T-cell (primary cell): Measurements from ENCODE around the gene ZMYM4. TPM values are rescaled to one million over a fixed set of nuclear protein-coding genes. Genes with fewer than 3 reads are reported as not detected.

Experiments
- ATAC-seq, 4 experiments: fragments of 200-7000 bp in 3 of 4; fragments of 150-1000 bp in 1 of 4; cut with Tn5 transposase; replicated peaks in 1 of 4; 1 replicate in 3 of 4; 2 replicates in 1 of 4; pipeline ENCODE4 v1.10.0; 2021; ENCODE audit warnings: moderate library complexity in 3 of 4, mild to moderate bottlenecking in 2 of 4, moderate number of reproducible peaks in 1 of 4
- CTCF ChIA-PET, 2 donors: fragments of 300-600 bp; sonication (Branson Sonifier 250); formaldehyde crosslinking; loops; one replicate each; lab custom pipeline; 2022; ENCODE audit warnings: antibody characterized with exemption in 2 of 2; lab: Charles Lee
- POLR2A ChIA-PET, 2 donors: fragments of 300-600 bp; sonication (Branson Sonifier 250); formaldehyde crosslinking; loops; one replicate each; lab custom pipeline; 2022; ENCODE audit warnings: antibody characterized with exemption in 2 of 2; lab: Charles Lee
- DNase-seq, 35 experiments: peaks; one replicate each; pipeline versions ENCODE4 v3.0.0 to v3.0.0-alpha.2; 2013 to 2023
- H3K27ac ChIP-seq: one replicate; pipeline ENCODE4 v1.5.1; 2013; ENCODE audit warnings: low read length
- H3K27me3 ChIP-seq, 2 experiments: replicated peaks in 1 of 2; 1 replicate in 1 of 2; 2 replicates in 1 of 2; pipeline versions ENCODE4 v1.6.1 to v1.7.0; 2013; ENCODE audit warnings: low read length in 1 of 2, mixed read lengths in 1 of 2; ENCODE audit not compliant: control insufficient read depth in 2 of 2, insufficient read depth in 2 of 2; ENCODE audit errors: extremely low read depth in 1 of 2
- H3K36me3 ChIP-seq, 2 donors: 1 replicate in 1 of 2; 2 replicates in 1 of 2; pipeline versions ENCODE4 v1.6.1 to v1.7.0; 2013; ENCODE audit warnings: low read length in 1 of 2; ENCODE audit not compliant: control insufficient read depth in 2 of 2, insufficient read depth in 1 of 2; ENCODE audit errors: extremely low read depth in 1 of 2
- H3K4me1 ChIP-seq, 2 experiments: 1 replicate in 1 of 2; 2 replicates in 1 of 2; pipeline versions ENCODE4 v1.6.1 to v1.7.0; 2013; ENCODE audit warnings: low read length in 2 of 2, mixed read lengths in 1 of 2; ENCODE audit not compliant: insufficient read depth in 2 of 2, control insufficient read depth in 1 of 2; ENCODE audit errors: extremely low read depth in 1 of 2
- H3K4me3 ChIP-seq, 2 donors: 1 replicate in 1 of 2; 2 replicates in 1 of 2; pipeline versions ENCODE4 v1.5.1 to v1.7.0; 2013; ENCODE audit warnings: mild to moderate bottlenecking in 2 of 2, low read length in 1 of 2, moderate library complexity in 1 of 2; ENCODE audit not compliant: control insufficient read depth in 1 of 2; ENCODE audit errors: extremely low read depth in 1 of 2
- H3K9me3 ChIP-seq: 2 replicates; pipeline ENCODE4 v1.7.0; 2013
- H3K27ac Mint-ChIP-seq, 2 donors: one replicate each; pipeline ENCODE4 v1.8.0; 2020 to 2021; ENCODE audit warnings: mild to moderate bottlenecking in 2 of 2, mixed read lengths in 2 of 2
- H3K27me3 Mint-ChIP-seq, 2 donors: one replicate each; pipeline ENCODE4 v1.8.0; 2021 to 2022; ENCODE audit warnings: mixed read lengths in 2 of 2
- H3K36me3 Mint-ChIP-seq: one replicate; pipeline ENCODE4 v1.8.0; 2021; ENCODE audit warnings: mixed read lengths
- H3K4me1 Mint-ChIP-seq, 3 donors: one replicate each; pipeline ENCODE4 v1.8.0; 2020 to 2022; ENCODE audit warnings: mixed read lengths in 3 of 3, mild to moderate bottlenecking in 1 of 3
- H3K4me3 Mint-ChIP-seq, 3 donors: one replicate each; pipeline ENCODE4 v1.8.0; 2020 to 2022; ENCODE audit warnings: mild to moderate bottlenecking in 3 of 3, mixed read lengths in 3 of 3, moderate library complexity in 3 of 3
- H3K9me3 Mint-ChIP-seq, 3 donors: one replicate each; pipeline ENCODE4 v1.8.0; 2020 to 2022; ENCODE audit warnings: mixed read lengths in 3 of 3
- WGBS: methylation state at CpG from one replicate; pipeline ENCODE4 v1.1.5; 2013; ENCODE audit warnings: missing lambda C conversion rate; ENCODE audit not compliant: insufficient coverage; 5-methylcytosine and 5-hydroxymethylcytosine counted together
- total RNA-seq, 35 experiments: library from RNA in 6 of 35; stranded (reverse) in 6 of 35; fragments of 120-200 nt in 1 of 35; gene quantifications; one replicate each; pipeline versions ENCODE4 v1.2.1 to v1.2.4 and lab custom pipeline; 2013 to 2026

The ZMYM4 gene
- total RNA-seq, 5 donors from 2014 or later (not counting 1 experiment from before 2014, with no cell fraction given), result 28.7 to 41.7 (median 38.5) TPM

- Mint-ChIP-seq H3K9me3 (no peaks in the 10 kb centered on the region), H3K4me3 (no peak overlapping the region), H3K27me3 (peaks cover 5 to 18% of the 10 kb centered on the region in 2 donors), H3K27ac (no peak overlapping the region), H3K36me3 (no peaks in the 10 kb centered on the region), H3K4me1 (no peaks in the 10 kb centered on the region)
- Histone ChIP-seq H3K4me1 (no peaks in the 10 kb centered on the region), H3K36me3 (no peaks in the 10 kb centered on the region), H3K27ac (no peak overlapping the region), H3K27me3 (peaks cover 0 to 5% of the 10 kb centered on the region in 2 experiments), H3K4me3 (no peak overlapping the region), H3K9me3 (no peaks in the 10 kb centered on the region)
- DNase-seq (no peak), ATAC-seq (no peak)
- POLR2A ChIA-PET, result no interaction called here
- 69% methylated on average over 3 of the region's 4 CpGs for WGBS
- CTCF ChIA-PET, result no interaction called here
Measured at GRCh38 chr1:35255276-35255675, 13.2 kb upstream of the ZMYM4 start.

DNA sequence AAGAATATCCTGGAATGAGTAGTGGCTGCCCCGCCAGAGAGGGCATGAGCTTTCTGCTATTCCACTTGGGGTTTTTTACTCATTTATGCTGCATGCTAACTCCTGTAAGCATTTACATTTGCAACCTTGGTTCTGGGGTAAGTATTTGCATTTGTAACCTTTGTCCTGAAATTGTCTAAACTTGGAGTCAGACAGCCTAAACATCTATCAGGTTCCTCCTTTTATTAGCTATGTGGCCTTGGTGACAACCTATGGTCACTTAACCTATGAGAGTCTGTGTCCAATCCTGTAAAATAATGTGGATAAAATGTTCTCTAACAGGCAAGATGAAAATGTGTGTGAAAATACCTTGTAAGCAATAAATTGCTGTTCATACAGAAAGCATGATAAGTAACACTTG lies 8.9 kb upstream of the ZMYM4 start:
- Histone ChIP-seq H3K36me3 (no peaks in the 10 kb centered on the region), H3K4me3 (no peak overlapping the region), H3K27me3 (peaks cover 0 to 5% of the 10 kb centered on the region in 2 experiments), H3K27ac (no peak overlapping the region), H3K4me1 (no peaks in the 10 kb centered on the region), H3K9me3 (no peaks in the 10 kb centered on the region)
- ChIA-PET CTCF (no interaction called here), POLR2A (interaction anchor here in 1 of 2 donors (0.6 kb wide), 1 partner anchor 208 kb away, joined by 7 read pairs; no protein-coding TSS in a partner anchor)
- no CpG with 5 or more reads among the region's 1 CpG for WGBS
- Mint-ChIP-seq H3K36me3 (no peaks in the 10 kb centered on the region), H3K9me3 (no peaks in the 10 kb centered on the region), H3K27ac (no peak overlapping the region), H3K4me3 (no peak overlapping the region), H3K27me3 (peaks cover 12 to 13% of the 10 kb centered on the region in 2 donors), H3K4me1 (no peaks in the 10 kb centered on the region)
- ATAC-seq, result no peak
- no peak for DNase-seq

DNA sequence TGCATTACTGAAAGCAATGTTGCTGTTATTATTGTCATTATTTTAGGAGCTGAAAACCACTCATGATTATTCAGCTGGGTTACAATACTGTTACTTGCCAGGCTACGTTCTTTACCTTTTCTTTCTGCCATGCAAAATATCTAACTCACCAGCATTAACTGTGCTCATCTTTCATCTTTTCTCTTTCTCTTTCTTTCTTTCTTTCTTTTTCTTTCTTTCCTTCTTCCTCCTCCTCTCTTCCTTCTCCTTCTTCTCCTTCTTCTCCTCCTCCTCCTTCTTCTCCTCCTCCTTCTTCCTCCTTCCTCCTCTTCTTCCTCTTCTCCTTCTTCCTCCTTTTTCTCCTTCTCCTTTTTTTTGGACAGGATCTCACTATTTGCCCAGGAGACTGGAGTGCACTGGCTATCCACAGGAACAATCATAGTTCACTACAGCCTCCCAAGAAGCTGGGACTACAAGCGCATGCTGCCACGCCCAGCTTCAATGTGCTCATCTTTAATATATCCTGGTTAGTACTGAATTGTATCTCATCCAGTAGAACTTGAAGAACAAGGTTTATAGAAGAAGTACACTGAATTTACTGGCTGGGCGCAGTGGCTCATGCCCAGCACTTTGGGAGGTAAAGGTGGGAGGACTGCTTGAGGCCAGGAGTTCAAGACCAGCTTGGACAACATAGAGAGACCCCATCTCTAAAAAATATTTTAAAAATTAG lies 6.9 kb upstream of the ZMYM4 start:
- DNase-seq, result no peak
- no peaks in the 10 kb centered on the region for H3K4me1 ChIP-seq
- CTCF ChIA-PET, result interaction anchor here (0.6 to 0.7 kb wide), 3 partner anchors 90 to 525 kb away, joined by 3 read pairs; no protein-coding TSS in a partner anchor
- WGBS, result 100% methylated on average over 1 of the region's 4 CpGs
- no peak overlapping the region for H3K27ac ChIP-seq
- no peaks in the 10 kb centered on the region for H3K36me3 ChIP-seq
- no peaks in the 10 kb centered on the region for H3K9me3 ChIP-seq
- no peak overlapping the region for H3K4me3 ChIP-seq
- Mint-ChIP-seq H3K9me3 (no peaks in the 10 kb centered on the region), H3K27ac (no peak overlapping the region), H3K4me1 (no peaks in the 10 kb centered on the region), H3K36me3 (no peaks in the 10 kb centered on the region), H3K27me3 (peaks cover 16% of the 10 kb centered on the region in 2 donors), H3K4me3 (no peak overlapping the region)
- POLR2A ChIA-PET, result interaction anchor here in 1 of 2 donors (0.5 kb wide), 1 partner anchor 83 kb away, joined by 3 read pairs; no protein-coding TSS in a partner anchor
- ATAC-seq, result no peak
- peaks cover 0 to 5% of the 10 kb centered on the region in 2 experiments for H3K27me3 ChIP-seq

DNA sequence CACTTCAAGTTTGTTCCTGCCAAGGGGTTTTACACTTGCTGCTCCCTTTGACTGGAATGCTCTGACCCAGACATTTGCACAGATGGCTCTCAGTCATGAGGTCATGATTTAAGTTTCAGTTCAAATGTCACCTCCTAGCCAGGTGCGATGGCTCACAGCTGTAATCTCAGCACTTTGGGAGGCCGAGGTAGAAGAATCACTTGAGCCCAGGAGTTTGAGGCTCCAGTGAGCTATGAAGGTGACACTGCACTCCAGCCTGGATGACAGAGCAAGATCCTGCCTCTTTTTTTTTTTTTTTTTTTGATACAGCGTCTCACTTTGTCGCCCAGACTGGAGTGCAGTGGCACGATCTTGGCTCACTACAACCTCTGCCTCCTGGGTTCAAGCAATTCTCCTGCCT lies 4.5 kb upstream of the ZMYM4 start:
- H3K4me1 Mint-ChIP-seq, result peaks cover 5 to 7% (median 5%) of the 10 kb centered on the region in 3 donors
- DNase-seq (no peak), ATAC-seq (no peak)
- no peak overlapping the region for H3K4me3 ChIP-seq
- H3K9me3 Mint-ChIP-seq, result peaks cover 0 to 5% (median 0%) of the 10 kb centered on the region in 3 donors
- POLR2A ChIA-PET, result interaction anchor here in 1 of 2 donors (0.7 kb wide), 1 partner anchor 93 kb away, joined by 5 read pairs; no protein-coding TSS in a partner anchor
- H3K4me1 ChIP-seq, result peaks cover 4% of the 10 kb centered on the region in 2 experiments
- H3K4me3 Mint-ChIP-seq, result no peak overlapping the region
- no peaks in the 10 kb centered on the region for H3K36me3 Mint-ChIP-seq
- H3K27ac Mint-ChIP-seq, result no peak overlapping the region
- WGBS, result 94% methylated on average over 2 of the region's 5 CpGs
- H3K27me3 Mint-ChIP-seq, result peaks cover 16% of the 10 kb centered on the region in 2 donors
- H3K27ac ChIP-seq, result no peak overlapping the region
- no peaks in the 10 kb centered on the region for H3K9me3 ChIP-seq
- H3K36me3 ChIP-seq, result no peaks in the 10 kb centered on the region
- H3K27me3 ChIP-seq, result peaks cover 0 to 3% of the 10 kb centered on the region in 2 experiments
- CTCF ChIA-PET, result interaction anchor here in 1 of 2 donors (0.7 kb wide), 1 partner anchor 219 kb away, joined by 4 read pairs; no protein-coding TSS in a partner anchor

DNA sequence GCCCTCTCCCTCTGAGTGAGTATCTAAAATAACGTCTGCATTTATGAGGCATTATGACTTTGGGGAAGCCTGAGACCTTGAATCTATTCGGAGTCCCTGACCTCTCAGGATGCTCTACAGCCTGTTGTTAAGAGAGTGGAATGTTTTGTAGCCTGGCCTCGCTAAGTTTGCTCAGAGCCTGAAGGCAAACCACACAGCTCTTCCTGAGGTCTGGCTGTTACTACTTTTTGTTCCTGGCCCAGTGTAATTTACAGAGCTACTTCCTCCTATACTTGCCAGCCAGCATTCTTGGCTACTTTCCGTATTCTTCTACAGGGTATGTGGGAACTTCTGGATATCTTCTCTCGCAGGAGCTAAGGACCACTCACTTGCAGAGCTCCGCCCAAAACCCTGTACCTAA lies 3.6 kb upstream of the ZMYM4 start:
- no peaks in the 10 kb centered on the region for H3K36me3 Mint-ChIP-seq
- no peak overlapping the region for H3K4me3 Mint-ChIP-seq
- Histone ChIP-seq H3K27ac (no peak overlapping the region), H3K4me3 (no peak overlapping the region), H3K4me1 (peaks cover 7 to 9% of the 10 kb centered on the region in 2 experiments), H3K9me3 (no peaks in the 10 kb centered on the region), H3K27me3 (peaks cover 0 to 3% of the 10 kb centered on the region in 2 experiments), H3K36me3 (no peaks in the 10 kb centered on the region)
- ATAC-seq (no peak), DNase-seq (no peak)
- ChIA-PET POLR2A (no interaction called here), CTCF (interaction anchor here in 1 of 2 donors (0.6 kb wide), 1 partner anchor 1764 kb away, joined by 7 read pairs; no protein-coding TSS in a partner anchor)
- peaks cover 0 to 5% (median 0%) of the 10 kb centered on the region in 3 donors for H3K9me3 Mint-ChIP-seq
- WGBS, result 55% methylated on average over 2 of the region's 6 CpGs
- H3K4me1 Mint-ChIP-seq, result peaks cover 9 to 12% (median 11%) of the 10 kb centered on the region in 3 donors
- H3K27me3 Mint-ChIP-seq, result peaks cover 16% of the 10 kb centered on the region in 2 donors
- no peak overlapping the region for H3K27ac Mint-ChIP-seq

GRCh38 chr1:35266306-35266705 lies 2.2 kb upstream of the ZMYM4 start:
- 100% methylated on average over 1 of the region's 4 CpGs for WGBS
- no peaks in the 10 kb centered on the region for H3K36me3 ChIP-seq
- no peaks in the 10 kb centered on the region for H3K9me3 ChIP-seq
- H3K4me3 ChIP-seq, result no peak overlapping the region
- Mint-ChIP-seq H3K36me3 (no peaks in the 10 kb centered on the region), H3K9me3 (peaks cover 0 to 5% (median 0%) of the 10 kb centered on the region in 3 donors), H3K4me3 (no peak overlapping the region), H3K27ac (no peak overlapping the region), H3K4me1 (peaks cover 20 to 24% (median 23%) of the 10 kb centered on the region in 3 donors), H3K27me3 (peaks cover 16% of the 10 kb centered on the region in 2 donors)
- H3K27ac ChIP-seq, result no peak overlapping the region
- H3K4me1 ChIP-seq, result peaks cover 9 to 11% of the 10 kb centered on the region in 2 experiments
- H3K27me3 ChIP-seq, result peaks cover 0 to 3% of the 10 kb centered on the region in 2 experiments
- no peak for ATAC-seq
- no peak for DNase-seq
- CTCF ChIA-PET, result no interaction called here
- POLR2A ChIA-PET, result interaction anchor here in 1 of 2 donors (0.6 kb wide), 1 partner anchor 20 kb away, joined by 13 read pairs; no protein-coding TSS in a partner anchor
